B cell (primary cell): ENCODE results near the gene TLE7. TPM values are rescaled to one million over a fixed set of nuclear protein-coding genes. Genes with fewer than 3 reads are reported as not detected.

ENCODE experiments used
- ATAC-seq: fragments of 200-7000 bp; cut with Tn5 transposase; one replicate; pipeline ENCODE4 v1.10.0; 2021; ENCODE audit warnings: low read depth, mild to moderate bottlenecking, moderate number of reproducible peaks, moderate library complexity
- CTCF ChIA-PET: fragments of 350-600 bp; sonication (Branson Sonifier 250); formaldehyde crosslinking; loops from one replicate; lab custom pipeline; 2021; ENCODE audit warnings: antibody characterized with exemption, inconsistent platforms; lab: Charles Lee
- POLR2A ChIA-PET: fragments of 350-600 bp; sonication (Branson Sonifier 250); formaldehyde crosslinking; loops from one replicate; lab custom pipeline; 2021; ENCODE audit warnings: antibody characterized with exemption; lab: Charles Lee
- DNase-seq: peaks from one replicate; pipeline ENCODE4 v3.0.0; 2013
- H2AFZ ChIP-seq: 2 replicates; pipeline ENCODE4 v1.6.1; 2012; ENCODE audit warnings: mild to moderate bottlenecking, low read depth, low read length; ENCODE audit not compliant: insufficient read depth, poor library complexity, severe bottlenecking
- H3K27ac ChIP-seq, 2 donors: 1 replicate in 1 of 2; 2 replicates in 1 of 2; pipeline ENCODE4 v1.5.1; 2012 to 2013; ENCODE audit warnings: low read length in 2 of 2, mild to moderate bottlenecking in 2 of 2, moderate library complexity in 1 of 2
- H3K27me3 ChIP-seq, 4 experiments: fragments of 200-600 bp in 1 of 4; sonication (generic) in 1 of 4; replicated peaks in 1 of 4; 1 replicate in 2 of 4; 2 replicates in 2 of 4; pipeline versions ENCODE4 v1.6.1 to v1.7.0; 2013 to 2016; ENCODE audit warnings: low read length in 3 of 4, mild to moderate bottlenecking in 2 of 4, mixed read lengths in 1 of 4, moderate library complexity in 1 of 4; ENCODE audit not compliant: insufficient read depth in 4 of 4, control insufficient read depth in 3 of 4; ENCODE audit errors: control extremely low read depth in 1 of 4
- H3K36me3 ChIP-seq, 2 experiments: replicated peaks in 1 of 2; 1 replicate in 1 of 2; 2 replicates in 1 of 2; pipeline versions ENCODE4 v1.6.1 to v1.7.1; 2013; ENCODE audit warnings: low read length in 1 of 2; ENCODE audit not compliant: insufficient read depth in 2 of 2, control insufficient read depth in 1 of 2; ENCODE audit errors: control extremely low read depth in 1 of 2, extremely low read depth in 1 of 2
- H3K4me1 ChIP-seq, 2 donors: fragments of 200-600 bp in 1 of 2; sonication (generic) in 1 of 2; 1 replicate in 1 of 2; 2 replicates in 1 of 2; pipeline versions ENCODE4 v1.5.1 to v1.6.1; 2013 to 2017; ENCODE audit warnings: low read length in 2 of 2; ENCODE audit not compliant: control insufficient read depth in 2 of 2, insufficient read depth in 2 of 2
- H3K4me2 ChIP-seq: replicated peaks from 2 replicates; pipeline ENCODE3; 2012; ENCODE audit warnings: mild to moderate bottlenecking, low read depth, low read length; ENCODE audit not compliant: poor library complexity, severe bottlenecking
- H3K4me3 ChIP-seq, 5 experiments: fragments of 200-600 bp in 1 of 5; sonication (generic) in 1 of 5; 1 replicate in 3 of 5; 2 replicates in 2 of 5; pipeline versions ENCODE4 v1.5.1 to v1.7.0; 2011 to 2016; ENCODE audit warnings: low read length in 4 of 5, mild to moderate bottlenecking in 4 of 5, low read depth in 2 of 5, control low read depth in 1 of 5, moderate library complexity in 1 of 5; ENCODE audit not compliant: insufficient read depth in 1 of 5; ENCODE audit errors: control extremely low read depth in 1 of 5, extremely low read depth in 1 of 5
- H3K79me2 ChIP-seq: fragments of 200-600 bp; sonication (generic); one replicate; pipeline ENCODE4 v1.6.0; 2016; ENCODE audit warnings: low read length; ENCODE audit not compliant: control insufficient read depth, insufficient read depth
- H3K9ac ChIP-seq: fragments of 200-600 bp; sonication (generic); 2 replicates; pipeline ENCODE4 v1.6.1; 2017; ENCODE audit warnings: mild to moderate bottlenecking, low read length, moderate library complexity
- H3K9me3 ChIP-seq, 3 donors: one replicate each; pipeline versions ENCODE4 v1.6.1 to v1.7.1; 2013; ENCODE audit warnings: low read length in 2 of 3; ENCODE audit not compliant: control insufficient read depth in 2 of 3, insufficient read depth in 1 of 3; ENCODE audit errors: control extremely low read depth in 1 of 3
- H4K20me1 ChIP-seq: 2 replicates; pipeline ENCODE4 v1.6.0; 2012; ENCODE audit warnings: mild to moderate bottlenecking, low read length; ENCODE audit not compliant: insufficient read depth, control insufficient read depth, poor library complexity, severe bottlenecking
- H3K27ac Mint-ChIP-seq: one replicate; pipeline ENCODE4 v1.8.0; 2021; ENCODE audit warnings: mixed read lengths
- H3K27me3 Mint-ChIP-seq: one replicate; pipeline ENCODE4 v1.8.0; 2021; ENCODE audit warnings: mixed read lengths
- H3K4me1 Mint-ChIP-seq: one replicate; pipeline ENCODE4 v1.8.0; 2021; ENCODE audit warnings: mixed read lengths
- H3K4me3 Mint-ChIP-seq: one replicate; pipeline ENCODE4 v1.8.0; 2021; ENCODE audit warnings: mixed read lengths
- H3K9me3 Mint-ChIP-seq: one replicate; pipeline ENCODE4 v1.8.0; 2022; ENCODE audit warnings: mixed read lengths; ENCODE audit not compliant: insufficient read depth
- CTCF ChIP-seq: fragments of 200-600 bp; IDR thresholded peaks from one replicate; pipeline ENCODE4 v1.8.0; 2022; ENCODE audit warnings: antibody characterized with exemption, mild to moderate bottlenecking
- EZH2 ChIP-seq: IDR thresholded peaks from 2 replicates; pipeline ENCODE4 v1.6.1; 2012; ENCODE audit warnings: borderline replicate concordance, low read depth, mild to moderate bottlenecking, moderate library complexity, low read length; ENCODE audit not compliant: insufficient read depth, poor library complexity, severe bottlenecking
- WGBS: methylation state at CpG from one replicate; pipeline ENCODE4 v1.1.5; 2013; ENCODE audit warnings: missing lambda C conversion rate; ENCODE audit not compliant: insufficient coverage; 5-methylcytosine and 5-hydroxymethylcytosine counted together
- intact Hi-C: fragments of 100-400 bp; cut with micrococcal nuclease; formaldehyde crosslinking; loops from one replicate; pipeline ENCODE4 v1.10.0; 2022
- polyA plus RNA-seq: library from polyadenylated mRNA; depleted of rRNA; stranded (reverse); fragments of >200 nt; gene quantifications from 2 replicates; pipeline ENCODE4 v1.2.3, GENCODE V29; 2012
- total RNA-seq, 2 donors: library from RNA; stranded (reverse); fragments of 120-200 nt in 1 of 2; gene quantifications; 1 replicate in 1 of 2; 2 replicates in 1 of 2; pipeline versions ENCODE4 v1.2.3 to v1.2.4, GENCODE V29; 2013 to 2022

TLE7 gene
- total and polyA plus RNA-seq, 2 donors (not counting 1 experiment from before 2014, with no cell fraction given), result not detected

GRCh38 chr16:71459510-71459909 lies 17.7 kb upstream of the TLE7 start:
- DNase-seq, result no peak
- Histone ChIP-seq H3K4me3 (no peak overlapping the region), H2AFZ (no peak overlapping the region), H3K27me3 (no peaks in the 10 kb centered on the region), H3K9ac (no peak overlapping the region), H3K27ac (no peak overlapping the region), H3K9me3 (peaks cover 0 to 2% (median 0%) of the 10 kb centered on the region in 3 donors), H3K79me2 (peaks cover 27% of the 10 kb centered on the region), H4K20me1 (no peaks in the 10 kb centered on the region), H3K4me1 (peaks cover 14 to 16% of the 10 kb centered on the region in 2 donors), H3K4me2 (no peak overlapping the region), H3K36me3 (peaks cover 0 to 18% of the 10 kb centered on the region in 2 experiments)
- intact Hi-C loops, result no loop called here
- Mint-ChIP-seq H3K9me3 (no peaks in the 10 kb centered on the region), H3K4me1 (peaks cover 32% of the 10 kb centered on the region), H3K4me3 (no peak overlapping the region), H3K27me3 (no peaks in the 10 kb centered on the region), H3K27ac (no peak overlapping the region)
- ChIA-PET POLR2A (no interaction called here), CTCF (interaction anchor here (2.8 kb wide), 1 partner anchor 151 kb away, joined by 11 read pairs; no protein-coding TSS in a partner anchor)
- ATAC-seq, result no peak
- TF ChIP-seq EZH2 (no peak), CTCF (no peak)

DNA sequence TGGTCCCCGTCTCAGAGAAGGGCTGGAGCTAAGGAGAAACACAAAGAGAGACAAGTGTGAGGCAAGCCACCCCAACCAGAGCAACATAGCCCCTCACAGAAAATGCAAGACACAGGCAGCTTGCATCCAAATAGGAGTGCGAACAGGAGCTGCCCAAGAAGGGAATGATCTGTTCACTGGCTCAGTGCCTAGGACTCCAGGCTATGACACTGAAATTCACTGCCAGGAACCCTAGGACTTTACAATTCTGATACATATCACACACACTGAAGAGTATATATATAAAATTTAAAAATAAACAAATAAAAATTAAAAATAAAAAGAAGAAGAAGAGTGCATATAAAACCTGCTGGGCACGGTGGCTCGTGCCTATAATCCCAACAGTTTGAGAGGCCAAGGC lies 14.9 kb upstream of the TLE7 start:
- no peak for DNase-seq
- 100% methylated on average over 1 of the region's 4 CpGs for WGBS
- no peak overlapping the region for H3K4me3 ChIP-seq
- TF ChIP-seq EZH2 (no peak), CTCF (no peak)
- intact Hi-C loops, result no loop called here
- Mint-ChIP-seq H3K27ac (no peak overlapping the region), H3K4me3 (no peak overlapping the region), H3K9me3 (peaks cover 7% of the 10 kb centered on the region), H3K4me1 (peaks cover 21% of the 10 kb centered on the region), H3K27me3 (no peaks in the 10 kb centered on the region)
- no peak overlapping the region for H3K27ac ChIP-seq
- peaks cover 19% of the 10 kb centered on the region for H3K79me2 ChIP-seq
- H3K9me3 ChIP-seq, result peaks cover 1 to 12% (median 6%) of the 10 kb centered on the region in 3 donors
- H2AFZ ChIP-seq, result no peak overlapping the region
- no peaks in the 10 kb centered on the region for H4K20me1 ChIP-seq
- POLR2A ChIA-PET, result no interaction called here
- no peak overlapping the region for H3K9ac ChIP-seq
- CTCF ChIA-PET, result interaction anchor here (1.1 kb wide), 1 partner anchor 44 kb away, joined by 5 read pairs; no protein-coding TSS in a partner anchor
- H3K27me3 ChIP-seq, result no peaks in the 10 kb centered on the region
- ATAC-seq, result no peak
- peaks cover 10% of the 10 kb centered on the region in 2 donors for H3K4me1 ChIP-seq
- no peak overlapping the region for H3K4me2 ChIP-seq
- peaks cover 0 to 41% of the 10 kb centered on the region in 2 experiments for H3K36me3 ChIP-seq
